Measurements from ENCODE around the gene MSANTD7.
A peak's percentile ranks its signal among the peaks of the same experiment; 100 is the strongest.

MSANTD7 gene

DNA sequence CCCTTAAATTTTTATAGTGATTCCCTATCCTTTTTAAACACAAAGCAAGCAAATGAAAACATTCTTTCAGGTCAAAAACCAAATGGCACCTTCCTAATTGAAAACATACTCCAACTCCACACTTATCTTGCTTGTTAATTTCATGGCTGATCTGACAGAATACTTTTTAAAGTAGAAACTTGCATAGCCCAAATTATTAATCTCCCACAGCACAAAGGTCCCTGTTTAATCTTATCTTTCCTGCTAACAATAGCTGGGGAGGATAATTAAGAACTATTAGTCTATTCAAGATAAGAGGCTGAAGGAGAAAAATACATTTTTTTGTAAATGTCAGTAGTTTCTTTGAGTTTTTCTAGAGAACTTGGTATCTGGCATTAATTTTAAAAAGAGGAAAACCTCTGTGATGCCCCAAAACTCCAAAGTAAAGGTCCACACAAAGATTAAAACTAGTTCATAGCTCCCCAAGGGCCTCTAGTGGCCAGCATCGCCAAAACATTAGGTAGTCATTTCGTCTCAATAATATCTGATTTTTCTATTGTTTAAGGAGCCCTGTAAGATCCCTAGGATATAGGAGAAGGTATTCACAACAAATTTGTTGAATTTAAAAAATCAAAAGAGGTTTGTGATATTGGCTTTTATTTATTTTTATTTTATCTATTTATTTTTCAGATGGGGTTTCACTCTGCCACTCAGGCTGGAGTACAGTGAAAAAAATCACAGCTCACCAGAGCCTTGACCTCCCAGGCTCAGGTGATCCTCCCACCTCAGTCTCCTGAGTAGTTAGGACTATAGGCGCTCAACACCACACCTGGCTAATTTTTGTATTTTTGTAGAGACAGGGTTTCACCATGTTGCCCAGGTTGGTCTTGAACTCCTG is 15.0 kb upstream of the MSANTD7 start:
- no peak for TF ChIP-seq POLR2A (IDR thresholded peaks at IDR 0.05; ENCODE audit: low read length)
- no peak for TF ChIP-seq GATA1 (IDR thresholded peaks at IDR 0.05; ENCODE audit: low read depth, low read length)
- peak; percentile 23 to 25 for DNase-seq

- no peak for DNase-seq
- no peak for TF ChIP-seq POLR2A (IDR thresholded peaks at IDR 0.05; ENCODE audit: low read length)
- no peak for TF ChIP-seq GATA1 (IDR thresholded peaks at IDR 0.05; ENCODE audit: low read depth, low read length)
These were observed 14.1 kb upstream of the MSANTD7 start for GRCh38 chr10:14823966-14824365.

DNA sequence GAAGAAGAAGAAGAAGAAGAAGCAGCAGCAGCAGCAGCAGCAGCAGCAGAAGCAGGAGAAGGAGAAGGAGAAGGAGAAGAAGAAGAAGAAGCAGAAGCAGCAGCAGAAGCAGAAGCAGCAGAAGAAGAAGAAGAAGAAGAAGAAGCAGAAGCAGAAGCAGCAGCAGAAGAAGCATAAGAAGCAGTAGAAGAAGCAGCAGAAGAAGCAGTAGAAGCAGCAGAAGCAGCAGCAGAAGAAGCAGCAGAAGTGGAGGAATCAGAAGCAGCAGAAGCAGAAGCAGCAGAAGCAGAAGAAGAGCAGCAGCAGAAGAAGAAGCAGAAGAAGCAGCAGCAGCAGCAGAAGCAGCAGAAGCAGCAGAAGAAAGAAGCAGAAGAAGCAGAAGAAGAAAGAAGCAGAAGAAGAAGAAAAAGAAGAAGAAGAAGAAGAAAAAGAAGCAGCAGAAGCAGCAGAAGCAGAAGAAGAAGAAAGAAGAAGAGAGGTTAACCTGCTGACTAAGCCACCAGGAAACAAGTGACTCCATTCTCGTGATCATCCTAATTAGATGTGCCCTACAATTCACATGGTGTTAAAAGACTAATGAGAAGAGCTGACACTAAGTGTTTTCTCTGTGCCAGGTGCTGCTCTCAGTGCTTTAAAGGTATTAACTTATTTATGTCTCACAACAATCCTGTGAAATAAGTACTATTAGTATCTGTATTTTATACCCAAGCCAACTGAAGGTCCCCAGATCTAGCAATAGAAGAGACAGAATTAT is 11.9 kb upstream of the MSANTD7 start:
- no peak for DNase-seq
- TF ChIP-seq POLR2A (IDR thresholded peaks at IDR 0.05; ENCODE audit: low read length): no peak
- TF ChIP-seq GATA1 (IDR thresholded peaks at IDR 0.05; ENCODE audit: low read depth, low read length): no peak

GRCh38 chr10:14833106-14833505 is 5.0 kb upstream of the MSANTD7 start:
- no peak for TF ChIP-seq POLR2A (IDR thresholded peaks at IDR 0.05; ENCODE audit: low read length)
- TF ChIP-seq GATA1 (IDR thresholded peaks at IDR 0.05; ENCODE audit: low read depth, low read length): no peak
- DNase-seq: no peak

DNA sequence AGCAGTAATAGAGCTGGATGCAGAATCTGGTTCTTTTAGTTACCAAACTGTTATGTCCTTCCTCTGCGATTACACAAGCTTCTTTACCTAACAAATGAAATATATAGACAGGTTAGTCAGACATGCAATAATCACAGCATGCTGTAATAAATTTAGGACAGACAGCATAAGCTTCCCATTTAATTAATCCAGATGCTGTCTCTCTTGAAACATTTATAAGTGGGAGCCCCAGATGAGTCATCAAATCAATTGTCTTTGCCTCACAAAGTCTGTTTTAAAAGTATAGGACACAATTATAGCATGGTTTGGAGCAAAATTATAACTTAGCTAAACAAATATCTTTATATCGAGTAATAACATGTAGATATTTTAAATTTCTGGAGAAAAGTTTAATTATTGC is 1.9 kb upstream of the MSANTD7 start:
- no peak for TF ChIP-seq POLR2A (IDR thresholded peaks at IDR 0.05; ENCODE audit: low read length)
- DNase-seq: no peak

- peak in 1 of 2 experiments; percentile 39 for DNase-seq
- TF ChIP-seq POLR2A (IDR thresholded peaks at IDR 0.05; ENCODE audit: low read length) (no peak), GATA1 (IDR thresholded peaks at IDR 0.05; ENCODE audit: low read depth, low read length) (no peak)
These were observed 926 bp upstream of the MSANTD7 start for GRCh38 chr10:14837003-14837756.

- DNase-seq: peak; percentile 56 to 69
- TF ChIP-seq POLR2A (IDR thresholded peaks at IDR 0.05; ENCODE audit: low read length) (no peak), GATA1 (IDR thresholded peaks at IDR 0.05; ENCODE audit: low read depth, low read length) (no peak)
These were observed 637 bp downstream of the MSANTD7 start for GRCh38 chr10:14838582-14839304.

- DNase-seq: peak; percentile 38 to 51
- TF ChIP-seq POLR2A (IDR thresholded peaks at IDR 0.05; ENCODE audit: low read length): no peak
- TF ChIP-seq GATA1 (IDR thresholded peaks at IDR 0.05; ENCODE audit: low read depth, low read length): no peak
These were observed 1.2 kb downstream of the MSANTD7 start for GRCh38 chr10:14839305-14839695.

DNA sequence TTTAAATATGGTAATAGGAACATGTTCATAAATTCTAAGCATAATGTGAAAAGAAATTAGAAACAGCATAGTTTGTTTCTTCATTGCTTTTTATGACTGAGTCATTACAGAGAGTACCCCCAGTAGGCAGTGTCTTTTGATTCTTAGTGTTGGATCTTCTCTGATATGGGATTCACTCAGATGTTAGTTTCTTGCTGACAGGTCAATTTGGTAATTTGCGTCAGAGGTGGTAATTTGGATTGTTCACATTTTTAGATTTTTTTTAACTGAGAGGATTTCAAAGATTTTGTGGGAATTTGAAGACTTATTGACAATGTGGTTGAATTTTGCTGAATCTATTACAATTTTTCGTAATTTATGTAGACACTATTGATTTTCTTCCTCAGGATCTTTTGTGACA is 2.1 kb downstream of the MSANTD7 start:
- DNase-seq: no peak
- TF ChIP-seq POLR2A (IDR thresholded peaks at IDR 0.05; ENCODE audit: low read length) (no peak), GATA1 (IDR thresholded peaks at IDR 0.05; ENCODE audit: low read depth, low read length) (no peak)

- DNase-seq: no peak
- TF ChIP-seq GATA1 (IDR thresholded peaks at IDR 0.05; ENCODE audit: low read depth, low read length): no peak
- TF ChIP-seq POLR2A (IDR thresholded peaks at IDR 0.05; ENCODE audit: low read length): no peak
These were observed 5.4 kb downstream of the MSANTD7 start for GRCh38 chr10:14843327-14843988.

- DNase-seq: no peak
- TF ChIP-seq GATA1 (IDR thresholded peaks at IDR 0.05; ENCODE audit: low read depth, low read length) (no peak), POLR2A (IDR thresholded peaks at IDR 0.05; ENCODE audit: low read length) (no peak)
These were observed 6.8 kb downstream of the MSANTD7 start for GRCh38 chr10:14844948-14845347.

DNA sequence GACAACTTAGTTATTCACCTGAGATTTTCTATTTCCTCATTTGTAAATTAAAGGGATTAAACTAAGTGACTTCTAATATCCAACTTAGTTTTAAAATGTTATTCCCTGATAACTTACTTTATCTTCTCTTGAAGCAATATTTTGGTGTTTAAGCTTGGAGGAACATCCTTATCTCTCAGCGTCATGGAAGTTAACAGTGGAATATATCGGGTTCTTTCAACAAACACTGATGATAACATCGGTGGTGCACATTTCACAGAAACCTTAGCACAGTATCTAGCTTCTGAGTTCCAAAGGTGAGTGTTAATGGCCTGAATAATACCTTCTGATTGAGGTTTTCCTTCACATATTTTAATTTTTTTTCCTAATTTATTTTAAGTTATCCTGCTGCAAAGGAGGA is 14.1 kb downstream of the MSANTD7 start:
- no peak for TF ChIP-seq POLR2A (IDR thresholded peaks at IDR 0.05; ENCODE audit: low read length)
- no peak for TF ChIP-seq GATA1 (IDR thresholded peaks at IDR 0.05; ENCODE audit: low read depth, low read length)
- DNase-seq: peak in 1 of 2 experiments; percentile 8

DNA sequence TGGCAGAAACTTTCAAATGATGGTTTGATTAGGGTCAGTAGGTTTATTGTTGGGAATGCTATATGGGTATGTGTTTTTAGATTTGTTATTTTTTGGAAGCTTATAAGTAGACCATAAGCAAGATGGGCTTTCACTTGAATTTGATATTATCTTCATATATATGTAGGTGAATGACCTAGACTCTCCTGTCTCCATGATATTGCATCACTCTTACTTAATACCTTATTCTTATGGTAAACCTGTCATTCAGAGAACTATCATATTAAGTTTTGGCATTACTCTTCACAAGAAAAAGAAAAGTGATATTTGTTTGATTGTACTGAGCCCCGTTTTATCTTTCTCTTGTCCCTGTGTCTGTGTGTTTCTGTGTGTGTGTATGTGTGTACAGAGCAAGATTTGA is 17.3 kb downstream of the MSANTD7 start:
- no peak for DNase-seq
- TF ChIP-seq GATA1 (IDR thresholded peaks at IDR 0.05; ENCODE audit: low read depth, low read length) (no peak), POLR2A (IDR thresholded peaks at IDR 0.05; ENCODE audit: low read length) (no peak)
